Measurements from ENCODE around the gene VPS33A.
"Not testable (repeated sequence)": the region's sequence is repeated elsewhere in the genome, so short reads cannot be mapped to it uniquely, and the experiment has no call there.

The VPS33A gene

DNA sequence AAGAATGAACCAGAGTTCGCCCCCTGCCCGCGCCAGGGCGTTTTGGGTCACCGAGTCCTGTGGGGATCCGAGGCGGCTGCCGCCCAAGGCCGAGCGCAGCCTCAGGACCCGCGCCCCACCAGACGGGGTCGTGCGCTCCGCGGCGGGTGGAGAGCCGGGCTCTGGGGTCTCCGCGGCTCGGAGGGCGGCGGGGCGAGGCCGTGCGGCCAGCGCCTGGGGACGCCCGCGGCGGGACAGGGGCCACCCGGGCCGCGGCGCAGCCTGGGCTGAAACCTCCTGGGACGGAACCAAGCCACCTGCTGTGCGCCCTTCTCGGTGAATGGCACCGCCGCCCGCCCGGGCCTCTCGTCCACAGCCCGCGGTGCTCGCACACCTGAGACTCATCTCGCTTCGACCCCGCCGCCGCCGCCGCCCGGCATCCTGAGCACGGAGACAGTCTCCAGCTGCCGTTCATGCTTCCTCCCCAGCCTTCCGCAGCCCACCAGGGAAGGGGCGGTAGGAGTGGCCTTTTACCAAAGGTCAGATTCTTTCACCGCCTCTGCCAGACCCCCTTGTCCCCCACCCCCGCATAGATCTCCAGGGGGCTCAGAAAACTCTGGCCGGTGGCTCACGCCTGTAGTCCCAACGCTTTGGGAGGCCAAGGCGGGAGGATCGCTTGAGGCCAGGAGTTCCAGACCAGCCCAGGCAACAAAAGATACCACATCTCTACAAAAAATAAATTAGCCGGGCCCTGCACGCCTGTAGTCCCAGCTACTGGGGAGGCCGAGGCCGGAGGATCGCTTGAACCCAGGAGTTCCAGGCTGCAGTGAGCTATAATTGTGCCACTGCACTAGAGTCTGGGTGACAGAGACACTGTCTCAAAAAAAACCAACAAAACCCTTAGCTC is 61.9 kb downstream of the VPS33A start:
- Histone ChIP-seq H3K27me3 (ENCODE audit: insufficient read depth, low read length) (no peaks in the 10 kb centered on the region; the same call in 1 of the 2 replicates), H3K36me3 (ENCODE audit: insufficient read depth, low read length) (peaks cover 28% of the 10 kb centered on the region), H3K79me2 (ENCODE audit: insufficient read depth, low read length) (no peaks in the 10 kb centered on the region), H4K20me1 (ENCODE audit: insufficient read depth, low read length) (no peaks in the 10 kb centered on the region), H3K9me2 (ENCODE audit: low read depth, low read length) (no peaks in the 10 kb centered on the region), H3K9ac (ENCODE audit: low read length) (peak overlapping the region; percentile 45; the same call in 1 of the 2 replicates), H3K9me3 (ENCODE audit: low read length) (no peaks in the 10 kb centered on the region), H3K4me1 (ENCODE audit: insufficient read depth, low read length, severe bottlenecking) (peaks cover 18% of the 10 kb centered on the region), H3F3A (ENCODE audit: insufficient read depth, low read length) (no peaks in the 10 kb centered on the region), H3K4me3 (ENCODE audit: low read depth, low read length, poor library complexity, severe bottlenecking) (peak overlapping the region; percentile 56), H3K27ac (ENCODE audit: low read depth, low read length, poor library complexity, severe bottlenecking) (no peak overlapping the region), H2AFZ (ENCODE audit: low read length) (no peak overlapping the region), H3K4me2 (ENCODE audit: low read length) (peak overlapping the region; percentile 74)
- TF ChIP-seq CTCF (IDR thresholded peaks at IDR 0.05; ENCODE audit: low read length) (no peak), EZH2 (IDR thresholded peaks at IDR 0.05; ENCODE audit: borderline replicate concordance, low read length) (no peak)

DNA sequence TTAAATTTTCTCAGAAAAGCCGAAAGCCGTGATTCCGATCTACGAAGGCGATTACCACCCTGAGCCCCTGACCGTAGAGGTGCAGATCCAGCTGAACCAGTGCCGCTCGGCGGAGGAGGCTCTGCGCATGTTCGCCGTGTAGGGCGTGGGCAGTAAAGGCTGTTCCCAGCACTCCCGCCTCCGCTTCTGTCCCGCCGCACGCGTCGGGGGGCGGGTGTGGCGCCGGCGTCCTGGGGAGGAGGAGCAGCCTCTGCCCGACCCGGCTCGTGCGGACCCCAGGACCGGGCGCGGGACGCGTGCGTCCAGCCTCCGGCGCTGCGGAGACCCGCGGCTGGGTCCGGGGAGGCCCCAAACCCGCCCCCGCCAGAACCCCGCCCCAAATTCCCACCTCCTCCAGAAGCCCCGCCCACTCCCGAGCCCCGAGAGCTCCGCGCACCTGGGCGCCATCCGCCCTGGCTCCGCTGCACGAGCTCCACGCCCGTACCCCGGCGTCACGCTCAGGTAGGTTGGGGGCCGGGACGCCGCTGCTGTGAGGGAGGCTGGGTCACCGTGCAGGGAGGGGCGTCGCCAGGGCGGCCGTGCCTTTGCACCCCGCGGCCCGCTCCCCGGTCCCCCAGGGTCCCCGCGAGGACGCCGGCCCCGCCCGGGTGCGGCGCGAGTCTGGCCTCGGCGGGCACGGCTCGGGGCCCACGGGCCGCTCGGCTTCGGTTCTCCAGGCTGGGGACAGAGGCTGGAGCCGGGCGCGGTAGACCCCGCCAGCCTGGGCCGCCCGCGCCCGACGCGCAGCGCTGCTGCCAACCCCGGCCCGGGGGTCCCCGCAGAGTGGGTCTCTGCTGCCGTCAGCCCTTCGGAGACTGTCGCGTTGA is 62.8 kb downstream of the VPS33A start, which contains the start of gene B3GNT4:
Gene B3GNT4 (plus strand): TSS at position 409 of the 866 bp plus-strand sequence. CDS start 910 bp downstream, outside the sequence.
- peak within 1 kb of the TSS; percentile 74 for H3K4me2 ChIP-seq (ENCODE audit: low read length)
- no peaks in the 10 kb centered on the region for H3K9me3 ChIP-seq (ENCODE audit: low read length)
- peaks cover 20% of the 10 kb centered on the region for H3K36me3 ChIP-seq (ENCODE audit: insufficient read depth, low read length)
- no peaks in the 10 kb centered on the region; the same call in 1 of the 2 replicates for H3K27me3 ChIP-seq (ENCODE audit: insufficient read depth, low read length)
- no peaks in the 10 kb centered on the region for H3K79me2 ChIP-seq (ENCODE audit: insufficient read depth, low read length)
- H4K20me1 ChIP-seq (ENCODE audit: insufficient read depth, low read length), result no peaks in the 10 kb centered on the region
- no peak within 1 kb of the TSS for H2AFZ ChIP-seq (ENCODE audit: low read length)
- TF ChIP-seq EZH2 (IDR thresholded peaks at IDR 0.05; ENCODE audit: borderline replicate concordance, low read length) (no peak), CTCF (IDR thresholded peaks at IDR 0.05; ENCODE audit: low read length) (no peak)
- H3K4me3 ChIP-seq (ENCODE audit: low read depth, low read length, poor library complexity, severe bottlenecking), result peak within 1 kb of the TSS; percentile 56
- no peaks in the 10 kb centered on the region for H3K9me2 ChIP-seq (ENCODE audit: low read depth, low read length)
- H3K4me1 ChIP-seq (ENCODE audit: insufficient read depth, low read length, severe bottlenecking), result peaks cover 26% of the 10 kb centered on the region
- peak within 1 kb of the TSS; percentile 45; the same call in 1 of the 2 replicates for H3K9ac ChIP-seq (ENCODE audit: low read length)
- no peaks in the 10 kb centered on the region for H3F3A ChIP-seq (ENCODE audit: insufficient read depth, low read length)
- H3K27ac ChIP-seq (ENCODE audit: low read depth, low read length, poor library complexity, severe bottlenecking), result no peak within 1 kb of the TSS

DNA sequence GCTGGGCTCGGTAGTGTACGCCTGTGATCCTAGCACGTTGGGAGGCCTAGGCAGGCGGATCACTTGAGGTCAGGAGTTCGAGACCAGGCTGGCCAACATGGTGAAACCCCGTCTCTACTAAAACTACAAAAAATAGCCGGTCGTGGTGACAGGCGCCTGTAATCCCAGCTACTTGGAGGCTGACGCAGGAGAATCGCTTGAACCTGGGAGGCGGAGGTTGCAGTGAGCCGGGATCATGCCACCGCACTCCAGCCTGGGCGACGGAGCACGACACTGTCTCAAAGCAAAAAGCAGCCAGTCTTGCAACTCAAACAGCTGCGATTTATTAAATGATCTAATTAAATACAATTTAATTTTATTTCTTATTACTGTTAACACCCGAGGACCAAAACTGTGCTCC is 63.5 kb downstream of the VPS33A start:
- H2AFZ ChIP-seq (ENCODE audit: low read length), result not testable (repeated sequence)

More for the DNA sequence above, 63.5 kb downstream of the VPS33A start:
- Histone ChIP-seq H3K9ac (ENCODE audit: low read length) (peak overlapping the region; percentile 45; the same call in 1 of the 2 replicates), H3K4me2 (ENCODE audit: low read length) (peak overlapping the region; percentile 74), H3K4me1 (ENCODE audit: insufficient read depth, low read length, severe bottlenecking) (peaks cover 33% of the 10 kb centered on the region), H3K36me3 (ENCODE audit: insufficient read depth, low read length) (peaks cover 13% of the 10 kb centered on the region), H3K4me3 (ENCODE audit: low read depth, low read length, poor library complexity, severe bottlenecking) (peak overlapping the region; percentile 56)
- not testable (repeated sequence) for H3F3A ChIP-seq (ENCODE audit: insufficient read depth, low read length); H3K9me3 ChIP-seq (ENCODE audit: low read length); H3K27me3 ChIP-seq (ENCODE audit: insufficient read depth, low read length); H3K27ac ChIP-seq (ENCODE audit: low read depth, low read length, poor library complexity, severe bottlenecking); H3K9me2 ChIP-seq (ENCODE audit: low read depth, low read length); H4K20me1 ChIP-seq (ENCODE audit: insufficient read depth, low read length); H3K79me2 ChIP-seq (ENCODE audit: insufficient read depth, low read length)
